22Rv1 (cell line): ENCODE results near the gene MCFD2.

Experiments
- CTCF ChIP-seq: fragments of 450-650 bp; IDR thresholded peaks from 2 replicates; pipeline ENCODE4 v1.5.1; 2017; ENCODE audit warnings: mild to moderate bottlenecking
- ZFX ChIP-seq: fragments of 450-650 bp; IDR thresholded peaks from 2 replicates; pipeline ENCODE4 v1.6.1; 2017; ENCODE audit warnings: antibody characterized with exemption, borderline replicate concordance

GRCh38 chr2:46870051-46870839, 45.4 kb downstream of the MCFD2 start:
- TF ChIP-seq CTCF (no peak), ZFX (no peak)
